NCI-H146 (cell line): ENCODE measurements around the gene CCL14.
"Not testable (repeated sequence)": the region's sequence is repeated elsewhere in the genome, so short reads cannot be mapped to it uniquely, and the experiment has no call there.

Experiments
- DNase-seq: peaks from one replicate; lab custom pipeline; 2025; lab: John Stamatoyannopoulos, UW

Gene CCL14

GRCh38 chr17:35986643-35987042 lies at the start of gene CCL14:
CCL14 (minus strand) TSS chr17:35986729; CDS start chr17:35986649, 80 bp downstream.
- DNase-seq, result no peak

GRCh38 chr17:36036235-36036634 lies 49.7 kb upstream of the CCL14 start:
- no peak for DNase-seq

GRCh38 chr17:36034127-36034526 lies 47.6 kb upstream of the CCL14 start:
- DNase-seq, result no peak

- DNase-seq, result no peak
Measured at GRCh38 chr17:36030956-36031355, 44.4 kb upstream of the CCL14 start.

- no peak for DNase-seq
Measured at GRCh38 chr17:36027761-36028160, 41.2 kb upstream of the CCL14 start.

- DNase-seq, result no peak
Measured at GRCh38 chr17:36024106-36024869, 37.8 kb upstream of the CCL14 start.

- no peak for DNase-seq
Measured at GRCh38 chr17:36019423-36019822, 32.9 kb upstream of the CCL14 start.

- DNase-seq, result no peak
Measured at GRCh38 chr17:36017799-36018198, 31.3 kb upstream of the CCL14 start, which contains the start of gene CCL23. CCL23 (minus strand) TSS chr17:36017972; CDS start chr17:36017897, 75 bp downstream.

- no peak for DNase-seq
Measured at GRCh38 chr17:36016555-36016954, 30.0 kb upstream of the CCL14 start.

- DNase-seq, result not testable (repeated sequence)
Measured at GRCh38 chr17:36015895-36016294, 29.4 kb upstream of the CCL14 start.

GRCh38 chr17:36014946-36015345 lies 28.4 kb upstream of the CCL14 start:
- no peak for DNase-seq

GRCh38 chr17:36011201-36011600 lies 24.7 kb upstream of the CCL14 start:
- no peak for DNase-seq

GRCh38 chr17:36008998-36009665 lies 22.6 kb upstream of the CCL14 start:
- DNase-seq, result no peak

GRCh38 chr17:36004594-36005108 lies 18.1 kb upstream of the CCL14 start:
- no peak for DNase-seq

- no peak for DNase-seq
Measured at GRCh38 chr17:36002631-36003030, 16.1 kb upstream of the CCL14 start.

- DNase-seq, result peak; percentile 4
Measured at GRCh38 chr17:36001862-36002603, 15.5 kb upstream of the CCL14 start.

GRCh38 chr17:36001110-36001771 lies 14.7 kb upstream of the CCL14 start, which contains the start of gene CCL15:
CCL15 (minus strand) TSS chr17:36001553; CDS start chr17:36001492, 61 bp downstream.
- no peak for DNase-seq

- no peak for DNase-seq
Measured at GRCh38 chr17:36000732-36001109, 14.2 kb upstream of the CCL14 start.

- DNase-seq, result no peak
Measured at GRCh38 chr17:35998756-35999155, 12.2 kb upstream of the CCL14 start.

GRCh38 chr17:35998018-35998545 lies 11.6 kb upstream of the CCL14 start:
- no peak for DNase-seq

GRCh38 chr17:35995346-35995745 lies 8.8 kb upstream of the CCL14 start:
- DNase-seq, result not testable (repeated sequence)

GRCh38 chr17:35991075-35991474 lies 4.5 kb upstream of the CCL14 start:
- DNase-seq, result no peak
